Hepatocyte (in vitro differentiated cells): ENCODE results near the gene TMEM138. TPM values are rescaled to one million over a fixed set of nuclear protein-coding genes. Genes with fewer than 3 reads are reported as not detected.

Source experiments
- DNase-seq: peaks from one replicate; pipeline ENCODE4 v3.0.0-alpha.2; 2016; ENCODE audit warnings: low spot score
- H2AFZ ChIP-seq: fragments of 200-600 bp; sonication (generic); 2 replicates; pipeline ENCODE4 v1.6.0; 2016; ENCODE audit warnings: antibody characterized with exemption, mild to moderate bottlenecking
- H3K27ac ChIP-seq: fragments of 200-600 bp; sonication (generic); 2 replicates; pipeline ENCODE4 v1.5.1; 2016; ENCODE audit warnings: mild to moderate bottlenecking
- H3K27me3 ChIP-seq: fragments of 200-600 bp; sonication (generic); 2 replicates; pipeline ENCODE4 v1.6.1; 2016
- H3K36me3 ChIP-seq: fragments of 200-600 bp; sonication (generic); replicated peaks from 2 replicates; pipeline ENCODE4 v1.5.1; 2016; ENCODE audit warnings: low read depth; ENCODE audit not compliant: insufficient read depth
- H3K4me1 ChIP-seq: fragments of 200-600 bp; sonication (generic); 2 replicates; pipeline ENCODE4 v1.5.1; 2016; ENCODE audit warnings: mild to moderate bottlenecking, moderate library complexity; ENCODE audit not compliant: insufficient read depth
- H3K4me2 ChIP-seq: fragments of 200-600 bp; sonication (generic); 2 replicates; pipeline ENCODE4 v1.6.0; 2016
- H3K4me3 ChIP-seq: fragments of 200-600 bp; sonication (generic); 2 replicates; pipeline ENCODE4 v1.5.1; 2016; ENCODE audit warnings: mild to moderate bottlenecking
- H3K79me2 ChIP-seq: fragments of 200-600 bp; sonication (generic); 2 replicates; pipeline ENCODE4 v1.6.0; 2017; ENCODE audit warnings: mild to moderate bottlenecking
- H3K9me2 ChIP-seq: fragments of 200-600 bp; sonication (generic); replicated peaks from 2 replicates; pipeline ENCODE4 v1.6.0; 2017; ENCODE audit warnings: mild to moderate bottlenecking; ENCODE audit not compliant: insufficient read depth
- H3K9me3 ChIP-seq: fragments of 200-600 bp; sonication (generic); 2 replicates; pipeline ENCODE4 v1.5.1; 2016; ENCODE audit warnings: low read depth, mild to moderate bottlenecking
- H4K20me1 ChIP-seq: fragments of 200-600 bp; sonication (generic); 2 replicates; pipeline ENCODE4 v1.6.0; 2016; ENCODE audit warnings: mild to moderate bottlenecking; ENCODE audit not compliant: insufficient read depth, poor library complexity, severe bottlenecking
- EZH2 ChIP-seq: fragments of 200-600 bp; sonication (generic); IDR thresholded peaks from 2 replicates; pipeline ENCODE4 v1.6.1; 2016; ENCODE audit warnings: antibody characterized with exemption, mild to moderate bottlenecking, borderline replicate concordance
- EZH2phosphoT487 ChIP-seq: fragments of 200-600 bp; sonication (generic); IDR thresholded peaks from one replicate; pipeline ENCODE4 v1.6.1; 2018; ENCODE audit warnings: antibody characterized with exemption, mild to moderate bottlenecking, low read depth, moderate library complexity; ENCODE audit not compliant: unreplicated experiment, severe bottlenecking
- WGBS: methylation state at CpG from one replicate; pipeline ENCODE4 v1.1.6; 2016; ENCODE audit warnings: low lambda C conversion rate; ENCODE audit errors: missing lambda C conversion rate; 5-methylcytosine and 5-hydroxymethylcytosine counted together
- polyA plus RNA-seq: library from polyadenylated mRNA; unstranded; fragments of >200 nt; fragmentation: Nextera tagmentation; extraction: Ambion mirVana; gene quantifications from 2 replicates; pipeline ENCODE4 v1.2.1, GENCODE V29; 2016
- total RNA-seq: library from RNA; depleted of rRNA; stranded (reverse); fragments of >200 nt; gene quantifications from 2 replicates; pipeline ENCODE4 v1.2.3, GENCODE V29; 2014
- TF ChIP-seq, protein P1 (sequence below): fragments of 200-600 bp; sonication (generic); IDR thresholded peaks from 2 replicates; pipeline ENCODE4 v1.5.1; 2016; ENCODE audit warnings: antibody characterized with exemption, mild to moderate bottlenecking; ENCODE audit not compliant: poor library complexity

Gene TMEM138
- total and polyA plus RNA-seq, 2 experiments from 2014 or later, result 32.8 to 48.6 TPM

DNA sequence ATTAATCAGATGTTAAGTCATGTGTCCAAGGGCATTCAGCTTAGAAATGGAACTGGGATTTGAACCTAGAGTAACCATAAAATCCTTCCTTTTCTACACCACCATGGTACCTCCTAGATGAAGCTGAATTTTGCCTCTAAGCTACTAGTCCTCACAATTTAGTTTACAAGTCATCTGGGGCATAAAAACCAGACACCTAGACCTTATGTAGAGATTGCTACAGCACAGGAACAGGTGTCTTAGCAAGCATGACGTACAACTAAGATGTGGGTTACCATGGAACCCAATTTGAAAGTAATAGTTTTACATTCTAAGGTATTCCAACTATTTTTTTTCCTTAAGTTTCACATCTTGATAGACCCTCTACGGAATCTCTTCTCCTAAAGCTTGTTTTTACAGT lies 39.4 kb downstream of the TMEM138 start:
- Histone ChIP-seq H4K20me1 (no peaks in the 10 kb centered on the region), H3K9me2 (no peaks in the 10 kb centered on the region), H3K4me2 (no peak overlapping the region), H3K79me2 (no peaks in the 10 kb centered on the region), H3K4me3 (no peak overlapping the region), H2AFZ (no peak overlapping the region), H3K27ac (no peak overlapping the region), H3K4me1 (no peaks in the 10 kb centered on the region), H3K36me3 (no peaks in the 10 kb centered on the region), H3K27me3 (no peaks in the 10 kb centered on the region), H3K9me3 (no peaks in the 10 kb centered on the region)
- WGBS, result 93% methylated on average over 2 of the region's 2 CpGs
- TF ChIP-seq EZH2phosphoT487 (no peak), EZH2 (no peak)
- TF ChIP-seq, protein P1, sequence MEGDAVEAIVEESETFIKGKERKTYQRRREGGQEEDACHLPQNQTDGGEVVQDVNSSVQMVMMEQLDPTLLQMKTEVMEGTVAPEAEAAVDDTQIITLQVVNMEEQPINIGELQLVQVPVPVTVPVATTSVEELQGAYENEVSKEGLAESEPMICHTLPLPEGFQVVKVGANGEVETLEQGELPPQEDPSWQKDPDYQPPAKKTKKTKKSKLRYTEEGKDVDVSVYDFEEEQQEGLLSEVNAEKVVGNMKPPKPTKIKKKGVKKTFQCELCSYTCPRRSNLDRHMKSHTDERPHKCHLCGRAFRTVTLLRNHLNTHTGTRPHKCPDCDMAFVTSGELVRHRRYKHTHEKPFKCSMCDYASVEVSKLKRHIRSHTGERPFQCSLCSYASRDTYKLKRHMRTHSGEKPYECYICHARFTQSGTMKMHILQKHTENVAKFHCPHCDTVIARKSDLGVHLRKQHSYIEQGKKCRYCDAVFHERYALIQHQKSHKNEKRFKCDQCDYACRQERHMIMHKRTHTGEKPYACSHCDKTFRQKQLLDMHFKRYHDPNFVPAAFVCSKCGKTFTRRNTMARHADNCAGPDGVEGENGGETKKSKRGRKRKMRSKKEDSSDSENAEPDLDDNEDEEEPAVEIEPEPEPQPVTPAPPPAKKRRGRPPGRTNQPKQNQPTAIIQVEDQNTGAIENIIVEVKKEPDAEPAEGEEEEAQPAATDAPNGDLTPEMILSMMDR, result no peak
- no peak for DNase-seq

DNA sequence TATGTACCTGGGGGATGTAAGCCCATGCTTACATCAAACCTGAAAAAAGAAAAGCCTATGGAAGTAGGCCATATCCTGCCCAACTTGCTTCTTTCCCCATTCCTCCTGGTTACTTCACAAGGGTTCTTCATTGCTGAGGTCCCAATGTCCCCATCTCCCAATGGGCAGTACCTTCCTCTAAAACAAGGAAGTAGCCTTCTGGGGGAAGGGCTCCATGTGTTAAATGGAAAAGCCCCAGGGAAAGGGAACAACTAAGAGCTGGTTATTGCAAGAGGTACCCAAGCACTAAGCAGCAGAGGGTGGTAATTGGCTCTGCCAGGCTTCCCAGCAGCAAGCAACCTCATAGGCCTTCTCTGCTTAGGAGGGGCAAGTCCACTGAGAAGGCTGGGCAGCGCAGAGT lies 41.5 kb downstream of the TMEM138 start:
- no peak for DNase-seq
- H3K79me2 ChIP-seq, result peaks cover 2% of the 10 kb centered on the region
- no peak overlapping the region for H3K27ac ChIP-seq
- WGBS, result 95% methylated on average over 1 of the region's 1 CpG
- H2AFZ ChIP-seq, result no peak overlapping the region
- TF ChIP-seq, protein P1, result no peak
- TF ChIP-seq EZH2phosphoT487 (no peak), EZH2 (no peak)
- no peaks in the 10 kb centered on the region for H3K9me2 ChIP-seq
- H3K27me3 ChIP-seq, result no peaks in the 10 kb centered on the region
- no peaks in the 10 kb centered on the region for H3K36me3 ChIP-seq
- H3K4me1 ChIP-seq, result no peaks in the 10 kb centered on the region
- H3K4me3 ChIP-seq, result no peak overlapping the region
- no peaks in the 10 kb centered on the region for H4K20me1 ChIP-seq
- no peak overlapping the region for H3K4me2 ChIP-seq
- H3K9me3 ChIP-seq, result no peaks in the 10 kb centered on the region

DNA sequence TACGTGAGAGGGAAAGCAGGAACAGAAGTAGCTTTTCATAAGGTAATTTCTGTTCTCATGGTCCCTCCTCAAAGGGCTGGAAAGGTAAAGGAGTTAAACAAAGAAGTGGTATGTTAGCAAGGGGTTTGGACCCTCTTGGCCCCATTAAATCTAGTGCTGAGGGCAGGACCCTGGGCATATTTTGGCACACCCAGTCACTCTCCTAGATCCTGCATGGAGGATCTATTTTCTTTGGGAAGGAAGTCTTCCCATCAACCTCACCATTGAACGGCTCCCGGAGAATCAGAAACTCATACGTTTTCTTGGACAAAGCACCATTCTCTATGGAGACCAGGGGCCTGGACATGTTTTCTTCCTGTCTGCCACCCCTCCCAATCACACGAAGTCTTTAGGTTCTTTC lies 41.9 kb downstream of the TMEM138 start:
- Histone ChIP-seq H2AFZ (no peak overlapping the region), H3K4me2 (no peak overlapping the region), H3K9me2 (no peaks in the 10 kb centered on the region), H3K4me1 (no peaks in the 10 kb centered on the region), H3K9me3 (no peaks in the 10 kb centered on the region), H3K36me3 (no peaks in the 10 kb centered on the region), H3K79me2 (peaks cover 4% of the 10 kb centered on the region), H4K20me1 (no peaks in the 10 kb centered on the region), H3K27ac (no peak overlapping the region), H3K4me3 (no peak overlapping the region), H3K27me3 (no peaks in the 10 kb centered on the region)
- TF ChIP-seq, protein P1, result no peak
- TF ChIP-seq EZH2phosphoT487 (no peak), EZH2 (no peak)
- 98% methylated on average over 5 of the region's 5 CpGs for WGBS
- DNase-seq, result no peak

DNA sequence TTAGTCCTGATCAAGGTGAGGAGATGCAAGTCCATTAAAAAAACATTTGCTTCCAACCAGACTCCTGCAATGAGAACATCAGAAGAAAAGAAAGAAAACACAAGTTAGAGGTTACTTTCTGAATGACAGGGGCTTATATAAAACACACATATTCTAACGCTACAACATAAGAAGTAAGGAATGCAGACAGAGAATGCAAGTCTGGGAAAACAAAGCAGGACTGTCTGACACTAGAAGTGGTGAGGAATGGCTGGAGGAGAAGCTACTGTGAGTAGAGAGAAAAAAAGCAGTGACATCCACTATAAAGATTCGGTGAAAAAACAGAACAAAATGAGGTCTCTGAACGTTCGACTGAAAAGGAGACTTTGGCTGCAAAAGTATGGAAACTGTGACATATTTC lies 42.5 kb downstream of the TMEM138 start:
- H3K4me1 ChIP-seq, result no peaks in the 10 kb centered on the region
- H3K4me2 ChIP-seq, result no peak overlapping the region
- no peak overlapping the region for H3K27ac ChIP-seq
- no peaks in the 10 kb centered on the region for H3K36me3 ChIP-seq
- H4K20me1 ChIP-seq, result no peaks in the 10 kb centered on the region
- no peak for TF ChIP-seq EZH2phosphoT487
- TF ChIP-seq EZH2, result no peak
- peaks cover 4% of the 10 kb centered on the region for H3K79me2 ChIP-seq
- H2AFZ ChIP-seq, result no peak overlapping the region
- no peak for DNase-seq
- H3K9me2 ChIP-seq, result no peaks in the 10 kb centered on the region
- no peaks in the 10 kb centered on the region for H3K9me3 ChIP-seq
- 85% methylated on average over 4 of the region's 4 CpGs for WGBS
- no peaks in the 10 kb centered on the region for H3K27me3 ChIP-seq
- H3K4me3 ChIP-seq, result no peak overlapping the region
